Measurements from ENCODE around the gene TTYH2.

The TTYH2 gene

GRCh38 chr17:74176546-74177001, 36.8 kb upstream of the TTYH2 start:
- H3K4me3 ChIP-seq (replicated peaks in 1 of 2; ENCODE audit: low read depth in 2 of 2, low read length in 2 of 2), result no peak overlapping the region
- DNase-seq (ENCODE audit: low read depth in 2 of 2), result peak; percentile 70
- TF ChIP-seq, protein P1, sequence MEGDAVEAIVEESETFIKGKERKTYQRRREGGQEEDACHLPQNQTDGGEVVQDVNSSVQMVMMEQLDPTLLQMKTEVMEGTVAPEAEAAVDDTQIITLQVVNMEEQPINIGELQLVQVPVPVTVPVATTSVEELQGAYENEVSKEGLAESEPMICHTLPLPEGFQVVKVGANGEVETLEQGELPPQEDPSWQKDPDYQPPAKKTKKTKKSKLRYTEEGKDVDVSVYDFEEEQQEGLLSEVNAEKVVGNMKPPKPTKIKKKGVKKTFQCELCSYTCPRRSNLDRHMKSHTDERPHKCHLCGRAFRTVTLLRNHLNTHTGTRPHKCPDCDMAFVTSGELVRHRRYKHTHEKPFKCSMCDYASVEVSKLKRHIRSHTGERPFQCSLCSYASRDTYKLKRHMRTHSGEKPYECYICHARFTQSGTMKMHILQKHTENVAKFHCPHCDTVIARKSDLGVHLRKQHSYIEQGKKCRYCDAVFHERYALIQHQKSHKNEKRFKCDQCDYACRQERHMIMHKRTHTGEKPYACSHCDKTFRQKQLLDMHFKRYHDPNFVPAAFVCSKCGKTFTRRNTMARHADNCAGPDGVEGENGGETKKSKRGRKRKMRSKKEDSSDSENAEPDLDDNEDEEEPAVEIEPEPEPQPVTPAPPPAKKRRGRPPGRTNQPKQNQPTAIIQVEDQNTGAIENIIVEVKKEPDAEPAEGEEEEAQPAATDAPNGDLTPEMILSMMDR (IDR thresholded peaks at IDR 0.05; ENCODE audit: low read depth, low read length), result peak; percentile 90

DNA sequence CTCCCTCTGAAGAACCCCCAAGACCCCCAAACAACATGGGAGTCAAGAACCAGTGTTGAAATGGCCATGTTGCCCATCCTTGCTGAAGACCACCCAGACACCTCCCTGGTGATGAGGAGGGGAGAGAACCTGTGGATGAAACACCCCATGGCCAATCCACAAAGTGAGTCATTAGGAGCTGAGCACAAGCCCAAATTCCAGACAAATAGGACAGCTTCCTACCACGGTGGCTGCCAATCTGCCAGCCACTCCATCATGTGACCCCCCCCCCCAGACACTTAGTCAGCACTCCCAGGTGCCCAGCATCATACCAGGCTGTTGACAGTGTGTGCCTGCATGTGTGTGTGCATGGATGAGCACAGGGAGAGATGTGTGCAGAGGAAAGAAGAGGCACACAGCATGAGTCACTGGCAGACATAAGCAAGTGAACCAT, 36.3 kb upstream of the TTYH2 start:
- no peak overlapping the region for H3K4me3 ChIP-seq (replicated peaks in 1 of 2; ENCODE audit: low read depth in 2 of 2, low read length in 2 of 2)
- peak in 1 of 2 donors; percentile 47 for DNase-seq (ENCODE audit: low read depth in 2 of 2)
- TF ChIP-seq, protein P1 (IDR thresholded peaks at IDR 0.05; ENCODE audit: low read depth, low read length), result no peak

DNA sequence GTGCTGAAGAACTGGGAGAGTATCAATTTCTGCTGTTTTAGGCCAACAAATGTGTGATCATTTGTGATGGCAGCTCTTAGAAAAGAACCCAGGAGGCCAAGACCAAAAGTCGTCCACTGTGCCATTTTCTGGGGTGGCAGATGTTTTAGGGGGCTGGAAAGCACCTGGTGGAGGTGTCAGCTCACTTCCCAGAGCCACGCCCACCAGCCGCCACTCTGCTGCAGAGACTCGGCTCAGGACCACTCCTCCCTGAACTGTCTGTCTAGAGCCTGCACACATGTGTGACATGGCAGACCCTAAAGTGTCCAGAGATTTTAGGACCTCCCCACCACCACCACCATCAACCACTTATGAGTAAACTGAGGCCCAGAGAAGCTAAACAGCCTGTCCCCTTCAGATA, 33.8 kb upstream of the TTYH2 start:
- TF ChIP-seq, protein P1 (IDR thresholded peaks at IDR 0.05; ENCODE audit: low read depth, low read length), result no peak
- H3K4me3 ChIP-seq (replicated peaks in 1 of 2; ENCODE audit: low read depth in 2 of 2, low read length in 2 of 2), result no peak overlapping the region
- no peak for DNase-seq (ENCODE audit: low read depth in 2 of 2)

DNA sequence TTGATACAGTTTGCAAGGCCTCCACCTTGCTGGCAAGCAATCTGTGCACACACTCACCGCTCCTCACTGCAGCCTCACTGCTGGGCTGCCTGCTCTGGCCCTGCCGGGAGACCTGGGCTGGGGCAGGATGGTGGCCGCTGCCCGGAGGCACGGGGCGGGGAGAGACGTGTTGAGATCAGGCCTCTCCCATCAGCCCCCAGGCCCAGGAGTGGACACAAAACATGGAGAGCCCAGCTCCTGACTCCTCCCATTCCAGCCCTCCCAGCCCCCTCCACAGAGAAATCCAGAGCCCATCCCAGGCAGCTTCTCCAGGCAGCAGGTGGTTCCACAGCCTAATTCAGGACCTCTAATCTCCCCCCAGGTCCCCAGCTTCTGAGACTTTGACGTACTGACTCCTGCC, 33.0 kb upstream of the TTYH2 start:
- TF ChIP-seq, protein P1 (IDR thresholded peaks at IDR 0.05; ENCODE audit: low read depth, low read length), result no peak
- no peak overlapping the region for H3K4me3 ChIP-seq (replicated peaks in 1 of 2; ENCODE audit: low read depth in 2 of 2, low read length in 2 of 2)
- no peak for DNase-seq (ENCODE audit: low read depth in 2 of 2)

DNA sequence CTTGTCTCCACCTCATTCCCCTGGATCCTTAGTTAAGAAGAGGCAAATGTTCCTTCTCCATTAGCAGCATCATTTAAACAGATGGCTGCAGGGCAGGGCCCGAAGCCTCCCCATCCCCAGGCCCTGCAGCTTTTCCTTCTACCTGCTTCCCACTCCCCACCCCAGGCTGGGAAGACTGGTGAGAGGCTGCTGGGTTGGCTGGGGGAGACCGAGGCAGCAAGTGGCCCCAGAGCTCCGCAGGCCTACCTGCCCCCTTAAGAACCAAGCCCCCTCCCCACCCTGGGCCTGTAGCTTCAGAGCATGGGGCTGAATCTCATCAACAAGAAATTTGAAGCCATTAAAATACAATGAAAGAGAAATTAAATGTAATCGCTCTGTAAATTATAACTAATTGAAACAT, 32.0 kb upstream of the TTYH2 start:
- no peak for DNase-seq (ENCODE audit: low read depth in 2 of 2)
- TF ChIP-seq, protein P1 (IDR thresholded peaks at IDR 0.05; ENCODE audit: low read depth, low read length), result no peak
- no peak overlapping the region for H3K4me3 ChIP-seq (replicated peaks in 1 of 2; ENCODE audit: low read depth in 2 of 2, low read length in 2 of 2)

- no peak for DNase-seq (ENCODE audit: low read depth in 2 of 2)
- TF ChIP-seq, protein P1 (IDR thresholded peaks at IDR 0.05; ENCODE audit: low read depth, low read length), result no peak
- no peak overlapping the region for H3K4me3 ChIP-seq (replicated peaks in 1 of 2; ENCODE audit: low read depth in 2 of 2, low read length in 2 of 2)
Measured at GRCh38 chr17:74182041-74182723, 31.2 kb upstream of the TTYH2 start.

GRCh38 chr17:74183411-74183810, 30.0 kb upstream of the TTYH2 start:
- H3K4me3 ChIP-seq (replicated peaks in 1 of 2; ENCODE audit: low read depth in 2 of 2, low read length in 2 of 2), result no peak overlapping the region
- TF ChIP-seq, protein P1 (IDR thresholded peaks at IDR 0.05; ENCODE audit: low read depth, low read length), result no peak
- no peak for DNase-seq (ENCODE audit: low read depth in 2 of 2)

Data from cardiac fibroblast (primary cell).